MM.1S (cell line): ENCODE measurements around the gene A3GALT2.

Experiments
- CTCF ChIP-seq: fragments of 300-600 bp; sonication (generic); IDR thresholded peaks from 2 replicates; pipeline ENCODE4 v1.5.1; 2016; ENCODE audit warnings: antibody characterized with exemption, low read length, mixed read lengths
- EZH2 ChIP-seq: fragments of 300-600 bp; sonication (generic); optimal IDR thresholded peaks from 2 replicates; pipeline ENCODE3; 2017; ENCODE audit warnings: low read depth, mild to moderate bottlenecking, antibody characterized with exemption, low read length, mixed read lengths
- EZH2phosphoT487 ChIP-seq: fragments of 300-600 bp; sonication (generic); IDR thresholded peaks from 2 replicates; pipeline ENCODE4 v1.6.1; 2018; ENCODE audit warnings: antibody characterized with exemption, low read length

DNA sequence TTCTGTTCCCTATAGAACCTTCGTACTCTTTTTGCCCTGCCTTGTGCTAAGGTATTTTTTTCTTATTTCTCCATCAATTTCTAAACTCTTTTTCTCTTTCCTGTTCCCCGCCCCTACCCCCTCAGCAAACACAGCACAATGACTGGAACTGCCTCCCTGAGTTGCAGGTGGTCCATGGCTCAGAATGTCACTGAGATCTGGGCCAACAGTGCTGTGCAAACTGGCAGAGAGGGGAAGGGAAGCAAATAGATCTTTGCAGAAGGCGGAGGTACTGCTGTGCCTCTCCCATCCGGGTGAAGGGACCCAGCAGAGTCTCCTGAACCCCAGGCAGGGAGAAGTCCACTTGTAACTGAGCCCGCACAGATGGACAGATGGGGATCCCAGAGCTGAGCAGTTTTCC is 32.6 kb upstream of the A3GALT2 start:
- no peak for TF ChIP-seq CTCF
- no peak for TF ChIP-seq EZH2phosphoT487
- TF ChIP-seq EZH2, result no peak
